WI38 (cell line): ENCODE data around the gene RRAD.
"Not testable (repeated sequence)": the region's sequence is repeated elsewhere in the genome, so short reads cannot be mapped to it uniquely, and the experiment has no call there.

Source experiments
- H3K4me3 ChIP-seq: 2 replicates; pipeline ENCODE4 v1.5.1; 2011; ENCODE audit warnings: low read depth, mild to moderate bottlenecking, control low read depth, low read length
- TF ChIP-seq, protein P1 (sequence below): IDR thresholded peaks from 2 replicates; pipeline ENCODE4 v1.5.1; 2012; ENCODE audit warnings: low read depth, mild to moderate bottlenecking, control low read depth, low read length

The RRAD gene

DNA sequence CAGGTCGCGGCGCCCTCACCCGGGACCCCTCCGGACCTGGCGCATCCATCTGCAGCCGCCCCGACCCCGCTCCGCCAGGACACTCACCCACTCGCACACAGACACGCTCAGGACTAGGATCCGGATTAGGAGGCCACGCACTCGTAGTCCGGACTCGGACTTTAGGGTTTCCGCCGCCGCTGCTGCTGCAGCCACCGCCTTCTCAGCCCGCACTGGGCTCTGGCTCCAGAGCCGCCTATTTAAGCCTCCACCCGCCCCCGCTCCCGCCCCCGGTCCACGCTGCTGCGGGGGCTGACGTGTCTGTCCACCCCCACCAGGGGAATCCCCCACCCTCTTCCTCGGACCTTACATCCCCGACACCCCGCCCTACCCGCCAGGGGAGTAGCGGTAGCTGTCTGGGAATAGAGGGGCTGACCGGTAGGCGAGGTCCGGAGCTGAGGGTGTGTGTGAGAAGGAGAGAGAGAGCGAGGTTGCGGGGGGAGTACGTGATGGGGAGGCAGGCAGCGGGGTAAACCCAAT is at the start of gene RRAD:
Gene RRAD (minus strand): TSS at position 214 of the 519 bp plus-strand sequence. CDS start 356 bp downstream, outside the sequence.
- TF ChIP-seq, protein P1, sequence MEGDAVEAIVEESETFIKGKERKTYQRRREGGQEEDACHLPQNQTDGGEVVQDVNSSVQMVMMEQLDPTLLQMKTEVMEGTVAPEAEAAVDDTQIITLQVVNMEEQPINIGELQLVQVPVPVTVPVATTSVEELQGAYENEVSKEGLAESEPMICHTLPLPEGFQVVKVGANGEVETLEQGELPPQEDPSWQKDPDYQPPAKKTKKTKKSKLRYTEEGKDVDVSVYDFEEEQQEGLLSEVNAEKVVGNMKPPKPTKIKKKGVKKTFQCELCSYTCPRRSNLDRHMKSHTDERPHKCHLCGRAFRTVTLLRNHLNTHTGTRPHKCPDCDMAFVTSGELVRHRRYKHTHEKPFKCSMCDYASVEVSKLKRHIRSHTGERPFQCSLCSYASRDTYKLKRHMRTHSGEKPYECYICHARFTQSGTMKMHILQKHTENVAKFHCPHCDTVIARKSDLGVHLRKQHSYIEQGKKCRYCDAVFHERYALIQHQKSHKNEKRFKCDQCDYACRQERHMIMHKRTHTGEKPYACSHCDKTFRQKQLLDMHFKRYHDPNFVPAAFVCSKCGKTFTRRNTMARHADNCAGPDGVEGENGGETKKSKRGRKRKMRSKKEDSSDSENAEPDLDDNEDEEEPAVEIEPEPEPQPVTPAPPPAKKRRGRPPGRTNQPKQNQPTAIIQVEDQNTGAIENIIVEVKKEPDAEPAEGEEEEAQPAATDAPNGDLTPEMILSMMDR, result no peak
- H3K4me3 ChIP-seq, result peak within 1 kb of the TSS; percentile 61

DNA sequence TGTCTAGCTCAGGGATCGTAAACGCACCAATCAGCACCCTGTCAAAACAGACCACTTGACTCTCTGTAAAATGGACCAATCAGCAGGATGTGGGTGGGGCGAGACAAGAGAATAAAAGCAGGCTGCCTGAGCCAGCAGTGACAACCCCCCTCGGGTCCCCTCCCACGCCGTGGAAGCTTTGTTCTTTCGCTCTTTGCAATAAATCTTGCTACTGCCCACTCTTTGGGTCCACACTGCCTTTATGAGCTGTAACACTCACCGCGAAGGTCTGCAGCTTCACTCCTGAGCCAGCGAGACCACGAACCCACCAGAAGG is 49.6 kb upstream of the RRAD start:
- not testable (repeated sequence) for H3K4me3 ChIP-seq

DNA sequence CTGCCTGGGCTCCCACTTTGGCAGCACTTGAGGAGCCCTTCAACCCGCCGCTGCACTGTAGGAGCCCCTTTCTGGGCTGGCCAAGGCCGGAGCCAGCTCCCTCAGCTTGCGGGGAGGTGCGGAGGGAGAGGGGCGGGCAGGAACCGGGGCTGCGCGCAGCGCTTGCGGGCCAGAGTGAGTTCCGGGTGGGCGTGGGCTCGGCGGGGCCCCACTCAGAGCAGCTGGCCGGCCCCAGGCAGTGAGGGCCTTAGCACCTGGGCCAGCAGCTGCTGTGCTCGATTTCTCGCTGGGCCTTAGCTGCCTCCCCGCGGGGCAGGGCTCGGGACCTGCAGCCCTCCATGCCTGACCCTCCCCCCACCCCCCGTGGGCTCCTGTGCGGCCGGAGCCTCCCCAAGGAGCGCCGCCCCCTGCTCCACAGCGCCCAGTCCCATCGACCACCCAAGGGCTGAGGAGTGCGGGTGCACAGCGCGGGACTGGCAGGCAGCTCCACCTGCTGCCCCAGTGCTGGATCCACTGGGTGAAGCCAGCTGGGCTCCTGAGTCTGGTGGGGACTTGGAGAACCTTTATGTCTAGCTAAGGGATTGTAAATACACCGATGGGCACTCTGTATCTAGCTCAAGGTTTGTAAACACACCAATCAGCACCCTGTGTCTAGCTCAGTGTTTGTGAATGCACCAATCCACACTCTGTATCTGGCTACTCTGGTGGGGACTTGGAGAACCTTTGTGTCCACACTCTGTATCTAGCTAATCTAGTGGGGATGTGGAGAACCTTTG is 49.0 kb upstream of the RRAD start:
- H3K4me3 ChIP-seq, result not testable (repeated sequence)

- no peak overlapping the region for H3K4me3 ChIP-seq
- TF ChIP-seq, protein P1, result no peak
These were observed 48.4 kb upstream of the RRAD start for GRCh38 chr16:66973716-66974115.

- TF ChIP-seq, protein P1, result no peak
- no peak overlapping the region for H3K4me3 ChIP-seq
These were observed 47.6 kb upstream of the RRAD start for GRCh38 chr16:66972983-66973382.

- no peak overlapping the region for H3K4me3 ChIP-seq
- TF ChIP-seq, protein P1, result no peak
These were observed 45.7 kb upstream of the RRAD start for GRCh38 chr16:66970775-66971720.

DNA sequence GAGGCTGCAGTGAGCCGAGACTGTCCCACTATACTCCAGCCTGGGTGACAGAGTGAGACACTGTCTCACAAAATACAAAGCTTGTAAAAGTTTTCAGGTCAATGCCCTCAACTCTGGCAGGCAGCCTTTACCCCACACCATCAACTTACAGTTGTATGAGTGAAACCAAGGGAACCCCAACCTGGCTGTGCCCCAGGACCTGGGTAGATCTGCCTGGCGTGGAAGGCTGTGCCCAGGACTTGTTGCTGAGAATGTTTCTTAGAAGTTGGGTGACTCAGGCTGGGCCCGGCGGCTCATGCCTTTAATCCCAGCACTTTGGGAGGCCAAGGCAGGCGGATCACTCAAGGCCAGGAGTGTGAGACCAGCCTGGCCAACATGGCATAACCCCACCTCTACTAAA is 43.5 kb upstream of the RRAD start:
- TF ChIP-seq, protein P1, result no peak
- no peak overlapping the region for H3K4me3 ChIP-seq

GRCh38 chr16:66964049-66964448 is 38.7 kb upstream of the RRAD start:
- TF ChIP-seq, protein P1, result no peak

More at GRCh38 chr16:66964049-66964448, 38.7 kb upstream of the RRAD start:
- no peak overlapping the region for H3K4me3 ChIP-seq
